ENCODE measurements around the gene TRAPPC2B.

DNA sequence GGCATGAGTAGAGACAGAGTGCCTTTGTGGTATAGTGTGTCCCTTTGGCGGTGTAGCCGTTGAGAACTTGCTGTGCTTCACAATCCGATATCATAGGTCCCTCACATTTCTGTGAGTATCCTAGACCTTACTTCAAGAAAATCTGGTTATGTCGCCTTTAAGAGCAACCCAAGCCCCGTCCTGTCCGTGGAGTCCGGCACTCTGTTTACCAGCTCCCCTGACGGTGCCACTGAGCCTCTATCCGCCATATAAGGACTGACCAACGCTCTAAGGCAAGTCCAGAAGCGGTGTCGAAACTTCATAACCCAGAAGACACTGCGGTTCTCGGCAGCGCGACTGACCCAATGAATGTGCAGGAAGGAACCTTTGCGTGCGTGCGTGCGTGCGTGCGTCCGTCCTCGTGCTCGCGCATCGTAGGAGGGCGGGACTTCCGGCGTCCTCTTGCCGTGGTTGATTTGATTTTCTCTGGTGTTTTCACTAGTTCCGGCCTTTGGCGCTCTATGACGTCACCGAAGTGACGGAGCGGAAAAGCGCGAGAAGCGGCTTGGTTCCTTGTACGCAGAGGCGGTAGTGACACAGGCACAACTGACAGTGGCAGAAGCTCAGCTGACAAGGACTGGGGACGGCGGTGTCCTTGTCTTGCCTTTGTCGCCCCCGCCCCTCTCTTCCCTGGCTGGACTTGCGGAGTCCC, at the start of gene TRAPPC2B, which contains the start of gene ZNF547:
- TF ChIP-seq POLR2A (IDR thresholded peaks at IDR 0.05) (peak; percentile 80 to 81), CTCF (IDR thresholded peaks at IDR 0.05 in 4 of 5, conservative IDR thresholded peaks at IDR 0.05 in 1 of 5) (peak in 1 of 5 experiments; percentile 15)
